Keratinocyte (primary cell): ENCODE measurements around the gene LASP1NB.

ENCODE experiments used
- DNase-seq: peaks from one replicate; pipeline ENCODE4 v3.0.0-alpha.2; 2011; ENCODE audit warnings: low read depth, missing footprints, low spot score
- FAIRE-seq: peaks from 2 replicates; lab custom pipeline; 2011; peaks lifted over from hg19 to GRCh38; lab: Jason Lieb, UNC
- H2AFZ ChIP-seq: 2 replicates; pipeline ENCODE4 v1.6.0; 2012; ENCODE audit warnings: low read length, control low read depth, inconsistent platforms; ENCODE audit not compliant: control insufficient read depth
- H3K27ac ChIP-seq: 2 replicates; pipeline ENCODE4 v1.5.1; 2011; ENCODE audit warnings: low read length; ENCODE audit not compliant: control insufficient read depth, insufficient read depth
- H3K27me3 ChIP-seq: 3 replicates; pipeline ENCODE4 v1.6.0; 2011; ENCODE audit warnings: low read length; ENCODE audit not compliant: control insufficient read depth, insufficient read depth; ENCODE audit errors: extremely low read depth
- H3K36me3 ChIP-seq, 2 experiments: 2 replicates in 1 of 2; 3 replicates in 1 of 2; pipeline ENCODE4 v1.5.1; 2011; ENCODE audit warnings: low read length in 2 of 2, mild to moderate bottlenecking in 1 of 2; ENCODE audit not compliant: control insufficient read depth in 2 of 2, insufficient read depth in 2 of 2; ENCODE audit errors: extremely low read depth in 1 of 2
- H3K4me1 ChIP-seq: 3 replicates; pipeline ENCODE4 v1.5.1; 2011; ENCODE audit warnings: low read length; ENCODE audit not compliant: control insufficient read depth, insufficient read depth; ENCODE audit errors: extremely low read depth
- H3K4me2 ChIP-seq: 3 replicates; pipeline ENCODE4 v1.6.0; 2011; ENCODE audit warnings: low read depth, low read length; ENCODE audit not compliant: control insufficient read depth, insufficient read depth; ENCODE audit errors: extremely low read depth
- H3K4me3 ChIP-seq, 3 experiments: fragments of 200-600 bp in 1 of 3; sonication (generic) in 1 of 3; 2 replicates in 2 of 3; 3 replicates in 1 of 3; pipeline ENCODE4 v1.5.1; 2011 to 2016; ENCODE audit warnings: low read length in 3 of 3, mild to moderate bottlenecking in 3 of 3, control low read depth in 2 of 3, inconsistent platforms in 1 of 3, low read depth in 1 of 3, mixed read lengths in 1 of 3, mixed run types in 1 of 3, moderate library complexity in 1 of 3; ENCODE audit not compliant: control insufficient read depth in 2 of 3, insufficient read depth in 2 of 3; ENCODE audit errors: extremely low read depth in 1 of 3
- H3K79me2 ChIP-seq: 2 replicates; pipeline ENCODE4 v1.6.0; 2012; ENCODE audit warnings: low read length; ENCODE audit not compliant: control insufficient read depth, insufficient read depth
- H3K9ac ChIP-seq: 3 replicates; pipeline ENCODE4 v1.6.0; 2011; ENCODE audit warnings: low read length; ENCODE audit not compliant: control insufficient read depth, insufficient read depth; ENCODE audit errors: extremely low read depth
- H3K9me1 ChIP-seq: 3 replicates; pipeline ENCODE4 v1.6.0; 2011; ENCODE audit warnings: low read length; ENCODE audit not compliant: control insufficient read depth, insufficient read depth; ENCODE audit errors: extremely low read depth
- H3K9me3 ChIP-seq: 2 replicates; pipeline ENCODE4 v1.5.1; 2012; ENCODE audit warnings: low read depth, low read length; ENCODE audit not compliant: control insufficient read depth
- H4K20me1 ChIP-seq: 3 replicates; pipeline ENCODE4 v1.6.0; 2011; ENCODE audit warnings: low read length; ENCODE audit not compliant: control insufficient read depth, insufficient read depth; ENCODE audit errors: extremely low read depth
- EZH2 ChIP-seq: IDR thresholded peaks from one replicate; pipeline ENCODE4 v1.6.1; 2012; ENCODE audit warnings: inconsistent platforms, mild to moderate bottlenecking, low read length, moderate library complexity
- dilution Hi-C: fragments of 300-500 bp; cut with MboI; formaldehyde crosslinking; loops from one replicate; pipeline ENCODE4 v1.7.0; 2020; ENCODE audit warnings: low sequenced_read_pairs; ENCODE audit not compliant: extremely low pct_ligation_motif_present
- TF ChIP-seq, protein P1 (sequence below), 3 experiments: IDR thresholded peaks in 1 of 3; conservative IDR thresholded peaks in 1 of 3; optimal IDR thresholded peaks in 1 of 3; 2 replicates in 2 of 3; 3 replicates in 1 of 3; pipeline versions ENCODE3 to v1.5.1; 2011; ENCODE audit warnings: low read length in 3 of 3, mild to moderate bottlenecking in 3 of 3, moderate library complexity in 2 of 3, control low read depth in 1 of 3, inconsistent platforms in 1 of 3; ENCODE audit not compliant: insufficient read depth in 2 of 3; ENCODE audit errors: extremely low read depth in 1 of 3

Gene LASP1NB

DNA sequence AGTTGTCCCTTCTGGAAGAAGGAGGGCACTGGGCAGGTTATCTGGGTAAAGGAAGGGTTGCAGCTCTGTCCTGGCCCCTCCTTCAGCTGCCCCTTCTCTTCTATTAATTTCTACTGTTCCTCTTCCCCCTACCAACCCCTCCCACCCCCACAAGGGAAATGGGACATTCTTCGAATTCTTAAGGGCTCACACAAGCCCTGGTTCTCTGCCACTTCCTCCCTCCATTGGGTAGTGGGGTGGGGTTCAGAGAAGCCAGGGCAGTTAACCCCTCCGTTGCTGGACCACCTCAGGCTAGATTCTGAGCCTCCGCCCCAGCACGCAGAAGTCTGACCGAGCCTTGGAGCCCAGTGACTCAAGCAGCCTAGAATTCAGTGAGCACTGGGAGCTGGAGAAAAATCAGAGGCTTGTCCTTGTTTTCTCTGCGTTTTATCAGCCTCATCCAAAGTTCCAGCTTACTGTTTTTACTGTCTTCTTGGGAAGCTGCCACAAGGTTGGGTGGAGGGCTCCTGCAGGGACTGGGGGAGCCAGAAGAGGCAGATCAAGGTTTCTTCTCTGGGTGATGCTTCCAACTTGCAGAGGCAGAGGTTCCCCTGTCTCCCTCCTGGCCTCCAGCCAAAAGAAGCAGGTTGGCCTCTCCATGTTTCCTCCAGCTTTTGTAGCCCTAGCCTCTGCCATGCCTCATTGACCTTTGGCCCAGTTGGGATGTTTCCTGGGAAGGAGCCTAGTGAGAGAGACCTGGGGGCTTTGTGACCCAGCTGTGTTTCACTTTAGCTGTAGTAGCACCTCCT lies 45.3 kb upstream of the LASP1NB start:
- peak; percentile 80 for FAIRE-seq

DNA sequence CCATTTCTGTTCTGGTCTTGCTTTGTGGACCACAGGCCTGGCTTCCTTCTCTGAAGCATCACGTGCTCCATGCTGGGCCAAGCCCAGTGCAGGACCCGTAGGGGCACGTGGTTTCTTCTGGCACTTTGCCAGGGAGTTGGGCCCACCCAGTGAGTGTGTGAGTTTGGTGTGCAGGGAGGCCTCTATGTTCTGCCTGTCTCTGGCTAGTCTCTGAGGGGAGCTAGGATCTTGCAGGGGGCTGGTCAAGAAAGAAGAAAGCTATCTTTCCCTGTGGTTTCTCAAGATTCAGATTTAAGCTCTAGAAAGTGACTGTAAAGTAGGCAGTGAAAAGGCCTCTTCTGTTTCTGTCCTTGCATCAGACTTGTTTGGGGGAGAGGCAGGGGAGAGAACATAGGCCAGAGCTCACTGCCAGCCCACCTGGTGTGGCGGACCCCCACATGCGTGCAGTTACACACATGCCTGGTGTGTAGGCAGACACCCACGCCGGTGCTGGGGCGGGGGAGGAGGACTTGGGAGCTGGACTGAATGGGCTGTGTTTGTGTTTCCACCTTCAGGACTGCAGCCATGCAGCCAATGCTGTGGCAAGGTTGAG lies 43.7 kb upstream of the LASP1NB start:
- Histone ChIP-seq H3K4me2 (peak overlapping the region; percentile 81), H3K4me1 (peaks cover 64% of the 10 kb centered on the region), H3K9me1 (peaks cover 8% of the 10 kb centered on the region), H3K27me3 (no peaks in the 10 kb centered on the region), H3K9me3 (no peaks in the 10 kb centered on the region), H3K9ac (peak overlapping the region; percentile 18), H4K20me1 (peaks cover 6% of the 10 kb centered on the region), H3K79me2 (peaks cover 76% of the 10 kb centered on the region), H3K36me3 (peaks cover 30 to 44% of the 10 kb centered on the region in 2 experiments), H2AFZ (no peak overlapping the region), H3K4me3 (no peak overlapping the region), H3K27ac (peak overlapping the region; percentile 29)
- dilution Hi-C loops, result no loop called here
- FAIRE-seq (peak; percentile 32), DNase-seq (no peak)
- TF ChIP-seq EZH2, result no peak
- TF ChIP-seq, protein P1, sequence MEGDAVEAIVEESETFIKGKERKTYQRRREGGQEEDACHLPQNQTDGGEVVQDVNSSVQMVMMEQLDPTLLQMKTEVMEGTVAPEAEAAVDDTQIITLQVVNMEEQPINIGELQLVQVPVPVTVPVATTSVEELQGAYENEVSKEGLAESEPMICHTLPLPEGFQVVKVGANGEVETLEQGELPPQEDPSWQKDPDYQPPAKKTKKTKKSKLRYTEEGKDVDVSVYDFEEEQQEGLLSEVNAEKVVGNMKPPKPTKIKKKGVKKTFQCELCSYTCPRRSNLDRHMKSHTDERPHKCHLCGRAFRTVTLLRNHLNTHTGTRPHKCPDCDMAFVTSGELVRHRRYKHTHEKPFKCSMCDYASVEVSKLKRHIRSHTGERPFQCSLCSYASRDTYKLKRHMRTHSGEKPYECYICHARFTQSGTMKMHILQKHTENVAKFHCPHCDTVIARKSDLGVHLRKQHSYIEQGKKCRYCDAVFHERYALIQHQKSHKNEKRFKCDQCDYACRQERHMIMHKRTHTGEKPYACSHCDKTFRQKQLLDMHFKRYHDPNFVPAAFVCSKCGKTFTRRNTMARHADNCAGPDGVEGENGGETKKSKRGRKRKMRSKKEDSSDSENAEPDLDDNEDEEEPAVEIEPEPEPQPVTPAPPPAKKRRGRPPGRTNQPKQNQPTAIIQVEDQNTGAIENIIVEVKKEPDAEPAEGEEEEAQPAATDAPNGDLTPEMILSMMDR (optimal IDR thresholded peaks at IDR 0.05 in 1 of 3, IDR thresholded peaks at IDR 0.05 in 1 of 3, conservative IDR thresholded peaks at IDR 0.05 in 1 of 3; ENCODE audit: extremely low read depth in 1 of 3, insufficient read depth in 2 of 3, low read length in 3 of 3), result no peak

More for the DNA sequence above, 45.3 kb upstream of the LASP1NB start:
- Histone ChIP-seq H3K4me3 (peak overlapping the region in 1 of 3 experiments; percentile 54), H3K9me1 (peaks cover 8% of the 10 kb centered on the region), H3K79me2 (peaks cover 73% of the 10 kb centered on the region), H3K4me1 (peaks cover 74% of the 10 kb centered on the region), H3K9ac (peak overlapping the region; percentile 40), H3K27ac (peak overlapping the region; percentile 64), H4K20me1 (peaks cover 11% of the 10 kb centered on the region), H3K4me2 (peak overlapping the region; percentile 81), H3K36me3 (peaks cover 22 to 43% of the 10 kb centered on the region in 2 experiments), H2AFZ (no peak overlapping the region), H3K27me3 (no peaks in the 10 kb centered on the region), H3K9me3 (no peaks in the 10 kb centered on the region)
- dilution Hi-C loops, result no loop called here
- TF ChIP-seq, protein P1 (optimal IDR thresholded peaks at IDR 0.05 in 1 of 3, IDR thresholded peaks at IDR 0.05 in 1 of 3, conservative IDR thresholded peaks at IDR 0.05 in 1 of 3; ENCODE audit: extremely low read depth in 1 of 3, insufficient read depth in 2 of 3, low read length in 3 of 3), result no peak
- TF ChIP-seq EZH2, result no peak
- no peak for DNase-seq
